Mucosa of rectum (tissue), 2 donors: ENCODE measurements around the gene ARHGAP25.

Experiments used
- H3K27ac ChIP-seq, 2 donors: one replicate each; pipeline ENCODE4 v1.7.0; 2013; ENCODE audit warnings: inconsistent platforms in 2 of 2, low read depth in 2 of 2, low read length in 2 of 2
- H3K27me3 ChIP-seq, 2 donors: one replicate each; pipeline ENCODE4 v1.7.0; 2013; ENCODE audit warnings: low read length in 2 of 2; ENCODE audit not compliant: control insufficient read depth in 2 of 2, insufficient read depth in 2 of 2
- H3K36me3 ChIP-seq, 2 donors: one replicate each; pipeline ENCODE4 v1.7.0; 2013; ENCODE audit warnings: low read length in 2 of 2; ENCODE audit not compliant: control insufficient read depth in 2 of 2, insufficient read depth in 2 of 2
- H3K4me1 ChIP-seq, 2 donors: one replicate each; pipeline ENCODE4 v1.7.0; 2013; ENCODE audit warnings: low read length in 2 of 2, mild to moderate bottlenecking in 1 of 2; ENCODE audit not compliant: control insufficient read depth in 2 of 2, insufficient read depth in 2 of 2
- H3K4me3 ChIP-seq, 2 donors: one replicate each; pipeline ENCODE4 v1.7.0; 2013; ENCODE audit warnings: low read length in 2 of 2
- H3K9ac ChIP-seq, 2 donors: one replicate each; pipeline ENCODE4 v1.7.0; 2013; ENCODE audit warnings: low read length in 2 of 2, low read depth in 1 of 2, mild to moderate bottlenecking in 1 of 2
- H3K9me3 ChIP-seq, 2 donors: one replicate each; pipeline ENCODE4 v1.7.0; 2013; ENCODE audit warnings: low read length in 2 of 2; ENCODE audit not compliant: control insufficient read depth in 2 of 2
- donor health status: healthy.
- donor health status: Normal muscosa, but diverticular disease.

Gene ARHGAP25, protein sequence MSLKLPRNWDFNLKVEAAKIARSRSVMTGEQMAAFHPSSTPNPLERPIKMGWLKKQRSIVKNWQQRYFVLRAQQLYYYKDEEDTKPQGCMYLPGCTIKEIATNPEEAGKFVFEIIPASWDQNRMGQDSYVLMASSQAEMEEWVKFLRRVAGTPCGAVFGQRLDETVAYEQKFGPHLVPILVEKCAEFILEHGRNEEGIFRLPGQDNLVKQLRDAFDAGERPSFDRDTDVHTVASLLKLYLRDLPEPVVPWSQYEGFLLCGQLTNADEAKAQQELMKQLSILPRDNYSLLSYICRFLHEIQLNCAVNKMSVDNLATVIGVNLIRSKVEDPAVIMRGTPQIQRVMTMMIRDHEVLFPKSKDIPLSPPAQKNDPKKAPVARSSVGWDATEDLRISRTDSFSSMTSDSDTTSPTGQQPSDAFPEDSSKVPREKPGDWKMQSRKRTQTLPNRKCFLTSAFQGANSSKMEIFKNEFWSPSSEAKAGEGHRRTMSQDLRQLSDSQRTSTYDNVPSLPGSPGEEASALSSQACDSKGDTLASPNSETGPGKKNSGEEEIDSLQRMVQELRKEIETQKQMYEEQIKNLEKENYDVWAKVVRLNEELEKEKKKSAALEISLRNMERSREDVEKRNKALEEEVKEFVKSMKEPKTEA

DNA sequence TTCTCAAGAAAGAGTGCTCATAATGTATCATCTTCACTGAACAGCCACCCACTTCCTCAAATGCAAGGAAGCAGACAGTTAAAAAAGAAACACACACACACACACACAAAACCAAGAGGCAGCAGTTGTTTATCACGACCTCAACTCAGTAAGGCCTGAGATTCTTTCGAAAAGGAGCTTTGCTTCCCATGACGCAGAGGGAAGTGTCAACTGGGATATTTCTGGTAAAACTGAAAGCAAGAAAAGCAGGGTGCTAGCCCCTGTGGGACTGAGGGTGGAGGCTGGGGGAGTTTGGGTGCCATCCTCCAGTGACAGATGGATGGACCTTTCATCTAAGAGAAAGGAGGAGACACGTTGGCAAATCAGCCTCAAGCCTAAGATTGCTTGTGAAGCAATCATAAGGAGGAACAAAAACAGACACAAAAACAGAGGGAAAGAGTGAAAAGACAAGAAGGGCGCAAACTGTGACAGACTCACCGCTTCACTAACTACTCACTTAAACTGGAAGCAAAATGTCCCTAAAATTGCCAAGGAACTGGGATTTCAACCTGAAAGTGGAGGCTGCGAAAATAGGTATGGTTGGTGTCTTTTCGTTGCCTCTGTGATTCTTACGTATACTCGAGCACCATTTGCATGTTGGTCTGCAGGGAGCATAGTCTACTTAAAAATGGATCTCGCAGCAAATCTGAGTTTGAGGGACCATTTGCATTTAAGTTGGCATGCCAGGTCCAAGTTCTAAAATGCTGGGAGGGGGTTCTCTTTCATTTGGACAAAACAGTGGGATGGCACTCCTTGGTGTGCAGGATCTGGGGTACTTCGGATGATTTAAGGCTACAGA is at the start of gene ARHGAP25:
TSS of gene ARHGAP25 (plus strand) at position 124 of the 838 bp plus-strand sequence. CDS start at position 513, 389 bp downstream.
- Histone ChIP-seq H3K36me3 (no peaks in the 10 kb centered on the region), H3K4me1 (peaks cover 0 to 4% of the 10 kb centered on the region in 2 donors), H3K9ac (peak within 1 kb of the TSS; percentile 47 to 66), H3K9me3 (no peaks in the 10 kb centered on the region), H3K27me3 (no peaks in the 10 kb centered on the region), H3K4me3 (peak within 1 kb of the TSS; percentile 53 to 73), H3K27ac (peak within 1 kb of the TSS; percentile 71 to 75)

DNA sequence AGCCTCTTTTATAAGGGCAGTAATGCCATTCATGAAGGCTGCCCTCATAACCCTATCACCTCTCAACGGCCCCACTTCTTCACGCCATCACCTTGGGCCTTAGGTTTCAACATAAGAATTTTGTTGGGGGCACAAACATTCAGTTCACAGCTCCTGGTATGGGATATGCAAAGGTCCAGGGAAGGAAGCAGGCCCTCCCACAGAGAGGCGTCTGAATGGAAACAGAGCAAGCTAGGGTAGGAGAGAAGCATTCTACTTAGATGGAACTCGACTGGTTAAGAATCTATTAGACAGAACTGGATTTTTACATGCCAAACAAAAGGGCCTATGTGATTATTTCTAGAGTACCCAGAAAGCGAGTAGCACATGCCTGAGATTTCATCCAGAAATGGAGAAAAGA is 48.4 kb upstream of the ARHGAP25 start:
- Histone ChIP-seq H3K4me3 (no peak overlapping the region), H3K9me3 (no peaks in the 10 kb centered on the region), H3K27ac (no peak overlapping the region), H3K4me1 (no peaks in the 10 kb centered on the region), H3K36me3 (no peaks in the 10 kb centered on the region), H3K9ac (no peak overlapping the region), H3K27me3 (no peaks in the 10 kb centered on the region)

DNA sequence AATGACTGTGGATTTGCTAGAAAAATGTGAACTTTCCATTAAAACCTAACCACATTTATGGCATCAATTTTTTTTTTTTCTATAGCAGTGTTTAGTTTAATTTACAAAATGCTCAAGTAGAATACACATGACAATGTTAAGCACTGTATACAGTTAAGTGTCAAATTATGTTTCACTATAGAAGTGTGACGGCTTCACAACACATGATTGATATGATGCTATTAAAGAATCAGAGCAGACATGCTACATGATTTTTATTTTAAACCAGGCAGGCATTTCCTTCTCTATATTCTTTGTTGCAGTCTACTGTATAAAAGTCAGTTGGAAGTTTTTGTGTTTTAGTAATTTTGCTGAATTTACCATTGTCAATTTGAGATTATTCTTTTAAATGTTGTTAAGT is 47.6 kb upstream of the ARHGAP25 start:
- no peaks in the 10 kb centered on the region for H3K4me1 ChIP-seq
- no peak overlapping the region for H3K4me3 ChIP-seq
- no peaks in the 10 kb centered on the region for H3K36me3 ChIP-seq

DNA sequence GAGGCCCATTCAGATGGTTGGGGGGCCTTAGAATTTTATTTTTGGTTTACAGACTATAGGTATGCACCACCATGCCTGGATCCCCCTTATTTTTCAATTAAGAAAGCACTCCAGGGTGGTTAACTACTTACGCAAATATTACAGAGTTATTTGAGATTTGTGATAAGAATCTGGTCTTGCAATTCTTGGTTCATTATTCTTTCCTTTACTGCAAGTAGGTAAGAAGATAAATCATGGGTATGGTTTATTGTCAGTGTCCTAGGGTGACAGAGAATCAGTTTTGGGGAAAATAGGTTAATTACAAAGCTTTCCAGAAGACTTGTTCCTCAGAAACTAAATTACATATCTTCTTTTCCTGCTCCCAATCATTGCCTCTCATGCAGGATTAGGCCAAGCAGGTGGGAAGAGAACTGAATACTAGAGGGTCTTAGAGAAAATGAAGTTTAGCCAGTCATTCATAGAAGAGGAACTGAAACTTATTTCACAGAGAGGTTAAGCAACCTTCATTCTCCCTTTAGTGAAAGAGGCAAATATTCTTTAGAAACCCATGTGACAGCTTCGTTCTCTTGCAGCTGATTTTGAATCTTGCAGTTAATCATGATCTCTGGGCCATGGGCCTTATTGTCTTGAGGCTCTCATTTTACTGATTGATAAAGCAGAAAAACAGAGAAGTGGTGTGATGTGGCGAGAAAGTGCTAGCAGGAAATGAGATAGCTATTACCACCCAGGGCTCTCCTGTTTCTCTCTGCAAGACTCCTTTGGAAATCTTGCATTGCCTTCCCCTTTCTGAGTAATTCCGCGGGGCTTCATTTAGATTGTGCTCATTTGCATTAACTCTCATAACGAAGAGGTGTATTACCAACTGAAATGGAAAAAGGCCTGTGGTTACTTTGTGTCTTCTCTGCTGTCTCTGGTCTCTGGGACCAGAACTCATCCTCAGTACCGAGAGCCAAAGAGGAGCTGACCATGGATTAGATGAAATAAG is 44.8 kb upstream of the ARHGAP25 start:
- Histone ChIP-seq H3K4me1 (no peaks in the 10 kb centered on the region), H3K9me3 (no peaks in the 10 kb centered on the region), H3K36me3 (no peaks in the 10 kb centered on the region), H3K27ac (peak overlapping the region in 1 of 2 donors; percentile 33), H3K4me3 (peak overlapping the region in 1 of 2 donors; percentile 8), H3K9ac (no peak overlapping the region), H3K27me3 (no peaks in the 10 kb centered on the region)

More for the DNA sequence above, 47.6 kb upstream of the ARHGAP25 start:
- Histone ChIP-seq H3K27me3 (no peaks in the 10 kb centered on the region), H3K9ac (no peak overlapping the region), H3K9me3 (no peaks in the 10 kb centered on the region), H3K27ac (no peak overlapping the region)

DNA sequence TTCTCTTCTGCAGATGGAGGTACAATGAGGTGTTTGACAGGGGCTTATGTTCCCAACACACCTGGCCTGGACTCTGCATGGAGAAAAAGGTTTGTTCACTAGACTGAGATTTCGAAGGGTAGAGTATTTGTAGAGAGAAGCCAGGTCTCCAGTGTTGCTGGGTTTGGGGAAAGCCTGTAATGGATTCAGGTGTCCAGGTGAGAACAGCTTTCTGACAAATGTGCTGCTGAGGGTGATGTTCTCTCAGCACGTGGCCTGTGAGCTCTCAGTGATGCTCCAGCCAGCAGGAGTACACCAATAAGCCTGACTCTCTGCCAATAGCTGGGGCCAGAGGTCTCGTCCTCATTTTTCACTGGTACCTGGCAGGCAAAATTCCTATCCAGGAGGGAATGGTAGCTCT is 43.8 kb upstream of the ARHGAP25 start:
- H3K9ac ChIP-seq, result no peak overlapping the region
- H3K36me3 ChIP-seq, result no peaks in the 10 kb centered on the region
- H3K27me3 ChIP-seq, result no peaks in the 10 kb centered on the region
- peak overlapping the region in 1 of 2 donors; percentile 33 for H3K27ac ChIP-seq
- no peaks in the 10 kb centered on the region for H3K9me3 ChIP-seq
- H3K4me1 ChIP-seq, result no peaks in the 10 kb centered on the region
- no peak overlapping the region for H3K4me3 ChIP-seq

DNA sequence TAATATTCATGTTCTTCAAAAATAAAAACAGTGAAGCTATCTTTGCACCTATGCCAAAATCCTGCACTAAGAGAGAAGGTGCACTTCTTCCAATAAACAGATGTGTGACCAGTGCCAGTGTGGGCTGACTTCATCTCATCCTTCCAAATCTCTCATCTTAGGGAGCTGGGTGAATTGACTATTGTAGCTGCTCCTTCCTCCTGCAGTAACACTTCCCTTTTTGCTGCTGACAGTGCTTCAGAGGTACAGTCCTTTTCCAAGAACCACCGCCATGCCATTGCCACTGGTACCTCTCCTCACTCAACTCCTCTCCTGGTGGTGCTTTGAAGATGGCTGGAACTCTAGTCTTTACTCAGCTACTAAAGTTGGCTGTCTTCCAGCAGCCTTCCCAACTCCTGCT is 42.1 kb upstream of the ARHGAP25 start:
- H3K27me3 ChIP-seq, result no peaks in the 10 kb centered on the region
- no peak overlapping the region for H3K27ac ChIP-seq
- no peaks in the 10 kb centered on the region for H3K36me3 ChIP-seq
- H3K9me3 ChIP-seq, result no peaks in the 10 kb centered on the region
- H3K4me3 ChIP-seq, result no peak overlapping the region
- H3K4me1 ChIP-seq, result no peaks in the 10 kb centered on the region
- no peak overlapping the region for H3K9ac ChIP-seq

DNA sequence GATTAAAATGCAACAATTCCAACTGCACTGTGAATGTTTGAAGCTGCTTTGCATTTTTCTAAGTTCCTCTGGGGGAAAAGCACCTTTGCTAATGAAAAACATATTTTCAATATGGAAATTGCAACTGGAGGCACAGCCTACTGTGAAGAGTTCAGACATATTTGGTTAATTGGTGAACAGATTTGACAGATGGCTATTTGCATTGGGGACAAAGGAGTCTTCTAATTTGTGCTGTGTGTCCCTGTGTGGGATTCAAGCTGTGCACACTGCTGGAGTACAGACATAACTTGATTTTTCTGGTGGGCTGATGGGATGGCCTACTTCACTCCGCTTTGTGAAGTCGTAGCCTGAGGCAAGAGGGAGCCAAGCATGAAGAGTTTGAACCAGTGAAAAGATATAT is 40.7 kb upstream of the ARHGAP25 start:
- Histone ChIP-seq H3K9ac (no peak overlapping the region), H3K27ac (no peak overlapping the region), H3K27me3 (no peaks in the 10 kb centered on the region), H3K4me1 (no peaks in the 10 kb centered on the region), H3K4me3 (no peak overlapping the region), H3K9me3 (no peaks in the 10 kb centered on the region), H3K36me3 (no peaks in the 10 kb centered on the region)

DNA sequence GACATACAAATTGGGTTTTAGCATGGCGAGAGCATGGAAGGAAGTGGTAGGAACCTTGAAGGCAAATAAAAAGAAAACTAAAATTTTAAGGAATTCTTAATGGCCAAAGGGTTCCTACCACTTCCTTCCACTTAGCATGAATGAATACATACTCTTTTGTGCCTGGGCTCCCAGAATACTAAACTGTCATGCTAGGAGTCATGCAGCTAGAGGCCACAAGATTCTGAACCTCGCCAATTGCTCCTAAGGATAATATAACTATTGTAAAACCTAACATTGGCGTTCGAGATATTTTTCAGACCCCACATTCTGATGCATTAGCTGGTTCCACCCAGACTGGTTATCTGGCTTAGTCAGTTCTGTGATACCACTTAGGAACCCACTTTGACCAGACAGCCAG is 38.6 kb upstream of the ARHGAP25 start:
- Histone ChIP-seq H3K27me3 (no peaks in the 10 kb centered on the region), H3K9me3 (no peaks in the 10 kb centered on the region), H3K9ac (no peak overlapping the region), H3K4me1 (no peaks in the 10 kb centered on the region), H3K36me3 (no peaks in the 10 kb centered on the region), H3K4me3 (no peak overlapping the region), H3K27ac (no peak overlapping the region)

DNA sequence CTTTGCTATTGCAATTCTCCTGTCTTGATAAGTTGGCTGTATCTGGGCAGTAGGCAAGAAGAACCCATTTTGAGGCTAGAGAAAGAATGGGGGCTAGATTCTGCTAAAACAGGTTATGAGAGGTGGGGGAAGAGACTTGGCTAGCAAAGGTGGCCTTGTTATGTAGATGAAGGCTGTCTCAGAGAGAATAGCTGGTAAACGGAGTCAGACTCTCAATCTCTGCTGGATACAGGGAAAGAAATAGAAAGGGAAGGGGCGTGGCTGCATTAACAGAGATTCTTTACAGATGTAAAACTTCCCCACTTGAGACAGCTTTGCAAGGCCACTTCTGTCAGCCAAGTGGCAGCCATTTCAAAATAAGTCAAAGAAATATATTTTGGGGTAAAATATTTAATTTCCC is 38.1 kb upstream of the ARHGAP25 start:
- Histone ChIP-seq H3K4me3 (no peak overlapping the region), H3K4me1 (no peaks in the 10 kb centered on the region), H3K27me3 (no peaks in the 10 kb centered on the region), H3K9me3 (no peaks in the 10 kb centered on the region), H3K27ac (no peak overlapping the region), H3K9ac (no peak overlapping the region), H3K36me3 (no peaks in the 10 kb centered on the region)
